Measurements from ENCODE around the gene ZNF628. TPM values are rescaled to one million over a fixed set of nuclear protein-coding genes. Genes with fewer than 3 reads are reported as not detected.

Gene ZNF628
- total RNA-seq, 1 experiment from 2014 or later = 16.7 TPM

DNA sequence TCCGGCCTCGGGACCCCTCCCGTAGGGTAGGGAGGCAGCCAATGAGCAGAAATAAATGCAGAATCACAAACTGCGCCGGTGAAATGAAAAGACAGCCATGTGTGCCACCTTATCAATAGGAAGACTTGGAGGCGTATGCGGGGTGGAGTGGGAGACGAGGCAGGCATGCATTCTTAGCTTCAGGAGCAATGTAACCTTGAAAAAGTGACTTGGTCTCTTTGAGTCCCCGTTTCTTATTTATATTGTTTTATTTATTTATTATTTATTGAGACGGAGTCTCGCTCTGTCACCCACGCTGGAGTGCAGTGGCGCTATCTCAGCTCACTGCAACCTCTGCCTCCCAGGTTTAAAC, 27.8 kb downstream of the ZNF628 start:
- ChIA-PET CTCF (interaction anchor here (0.7 to 1.5 kb wide), 11 partner anchors 9 to 623 kb away, joined by 3 to 9 read pairs (median 4); partner anchors contain the start of genes ISOC2, NAT14 and ZNF628), POLR2A (ENCODE audit: low non-redundant PET) (interaction anchor here (0.6 kb wide), 2 partner anchors 35 to 90 kb away, joined by 6 to 13 read pairs; no protein-coding TSS in a partner anchor)
- no peak overlapping the region for H3K27ac ChIP-seq (ENCODE audit: low read depth, low read length, poor library complexity, severe bottlenecking)
- TF ChIP-seq, protein P1, sequence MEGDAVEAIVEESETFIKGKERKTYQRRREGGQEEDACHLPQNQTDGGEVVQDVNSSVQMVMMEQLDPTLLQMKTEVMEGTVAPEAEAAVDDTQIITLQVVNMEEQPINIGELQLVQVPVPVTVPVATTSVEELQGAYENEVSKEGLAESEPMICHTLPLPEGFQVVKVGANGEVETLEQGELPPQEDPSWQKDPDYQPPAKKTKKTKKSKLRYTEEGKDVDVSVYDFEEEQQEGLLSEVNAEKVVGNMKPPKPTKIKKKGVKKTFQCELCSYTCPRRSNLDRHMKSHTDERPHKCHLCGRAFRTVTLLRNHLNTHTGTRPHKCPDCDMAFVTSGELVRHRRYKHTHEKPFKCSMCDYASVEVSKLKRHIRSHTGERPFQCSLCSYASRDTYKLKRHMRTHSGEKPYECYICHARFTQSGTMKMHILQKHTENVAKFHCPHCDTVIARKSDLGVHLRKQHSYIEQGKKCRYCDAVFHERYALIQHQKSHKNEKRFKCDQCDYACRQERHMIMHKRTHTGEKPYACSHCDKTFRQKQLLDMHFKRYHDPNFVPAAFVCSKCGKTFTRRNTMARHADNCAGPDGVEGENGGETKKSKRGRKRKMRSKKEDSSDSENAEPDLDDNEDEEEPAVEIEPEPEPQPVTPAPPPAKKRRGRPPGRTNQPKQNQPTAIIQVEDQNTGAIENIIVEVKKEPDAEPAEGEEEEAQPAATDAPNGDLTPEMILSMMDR (conservative IDR thresholded peaks at IDR 0.05; ENCODE audit: low read depth, low read length) = no peak; the same call in 1 of the 2 replicates
- no peak for TF ChIP-seq EZH2 (IDR thresholded peaks at IDR 0.05; ENCODE audit: borderline replicate concordance, low read depth, low read length, poor library complexity, severe bottlenecking)
- no peaks in the 10 kb centered on the region for H3K36me3 ChIP-seq (ENCODE audit: insufficient read depth, low read length, poor library complexity, severe bottlenecking)
- H3K9me3 ChIP-seq (ENCODE audit: low read depth, low read length, poor library complexity, severe bottlenecking) = no peaks in the 10 kb centered on the region
- intact Hi-C loops (cut with micrococcal nuclease; ENCODE audit: unreplicated experiment) = loop anchor here (5.0 kb wide), 1 partner anchor 37 kb away; no protein-coding TSS in a partner anchor
- no peaks in the 10 kb centered on the region for H3K4me1 ChIP-seq (ENCODE audit: insufficient read depth, low read length, poor library complexity, severe bottlenecking)
- H3K4me3 ChIP-seq (ENCODE audit: low read depth, low read length, poor library complexity, severe bottlenecking) = no peak overlapping the region
- no peak for DNase-seq (ENCODE audit: low spot score)
- BruUV-seq (replicated peaks) = no TSS peak
- no peaks in the 10 kb centered on the region for H3K27me3 ChIP-seq (replicated peaks; ENCODE audit: insufficient read depth, low read depth, low read length, poor library complexity)

DNA sequence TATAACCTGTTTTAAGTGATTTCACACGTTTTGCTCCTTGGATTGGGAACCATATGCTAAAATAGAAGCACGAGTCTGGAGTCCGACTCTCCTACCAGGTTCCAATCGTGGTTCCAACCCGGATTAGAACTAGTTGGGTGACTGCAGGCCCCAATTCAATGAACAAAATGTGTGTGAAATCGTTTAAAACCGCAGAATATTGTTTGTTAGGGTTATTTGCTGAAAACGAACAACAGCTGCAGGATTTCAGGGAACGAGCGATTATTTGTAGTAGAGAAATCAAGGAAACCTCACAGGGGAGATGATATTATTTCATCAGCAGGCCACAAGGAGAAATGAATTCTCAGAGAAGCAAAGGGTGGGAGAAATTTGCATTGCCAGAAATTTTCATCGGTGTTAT, 28.6 kb downstream of the ZNF628 start:
- Histone ChIP-seq H3K36me3 (ENCODE audit: insufficient read depth, low read length, poor library complexity, severe bottlenecking) (no peaks in the 10 kb centered on the region), H3K4me1 (ENCODE audit: insufficient read depth, low read length, poor library complexity, severe bottlenecking) (no peaks in the 10 kb centered on the region), H3K27ac (ENCODE audit: low read depth, low read length, poor library complexity, severe bottlenecking) (no peak overlapping the region), H3K4me3 (ENCODE audit: low read depth, low read length, poor library complexity, severe bottlenecking) (no peak overlapping the region), H3K9me3 (ENCODE audit: low read depth, low read length, poor library complexity, severe bottlenecking) (no peaks in the 10 kb centered on the region), H3K27me3 (replicated peaks; ENCODE audit: insufficient read depth, low read depth, low read length, poor library complexity) (no peaks in the 10 kb centered on the region)
- CTCF ChIA-PET = interaction anchor here (1.5 kb wide), 1 partner anchor 364 kb away, joined by 9 read pairs; no protein-coding TSS in a partner anchor
- no TSS peak for BruUV-seq (replicated peaks)
- POLR2A ChIA-PET (ENCODE audit: low non-redundant PET) = no interaction called here
- TF ChIP-seq EZH2 (IDR thresholded peaks at IDR 0.05; ENCODE audit: borderline replicate concordance, low read depth, low read length, poor library complexity, severe bottlenecking) = no peak
- TF ChIP-seq, protein P1 (conservative IDR thresholded peaks at IDR 0.05; ENCODE audit: low read depth, low read length) = no peak
- intact Hi-C loops (cut with micrococcal nuclease; ENCODE audit: unreplicated experiment) = loop anchor here (5.0 kb wide), 1 partner anchor 38 kb away; no protein-coding TSS in a partner anchor
- no peak for DNase-seq (ENCODE audit: low spot score)

DNA sequence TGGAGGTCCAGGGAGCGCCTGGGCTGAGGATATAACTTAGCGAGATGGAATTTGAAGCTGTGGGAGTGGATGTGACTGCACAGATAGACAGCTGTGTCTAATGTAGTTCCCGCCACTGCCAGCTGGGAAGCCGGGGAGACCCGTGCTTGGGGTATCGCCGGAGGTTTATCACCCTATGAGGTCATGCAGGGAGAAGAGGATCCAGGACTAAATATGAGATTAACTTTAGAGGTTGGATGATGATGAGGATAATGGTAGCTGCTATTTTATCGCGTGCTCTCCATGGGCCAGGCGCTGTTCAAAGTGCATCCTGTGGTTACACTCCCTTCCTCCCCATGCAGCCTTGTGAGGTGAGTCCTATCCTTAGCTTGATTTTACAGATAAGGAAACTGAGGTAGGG, 31.7 kb downstream of the ZNF628 start:
- no peaks in the 10 kb centered on the region for H3K9me3 ChIP-seq (ENCODE audit: low read depth, low read length, poor library complexity, severe bottlenecking)
- no peaks in the 10 kb centered on the region for H3K4me1 ChIP-seq (ENCODE audit: insufficient read depth, low read length, poor library complexity, severe bottlenecking)
- no peaks in the 10 kb centered on the region for H3K27me3 ChIP-seq (replicated peaks; ENCODE audit: insufficient read depth, low read depth, low read length, poor library complexity)
- no peak overlapping the region for H3K27ac ChIP-seq (ENCODE audit: low read depth, low read length, poor library complexity, severe bottlenecking)
- DNase-seq (ENCODE audit: low spot score) = no peak
- intact Hi-C loops (cut with micrococcal nuclease; ENCODE audit: unreplicated experiment) = no loop called here
- TF ChIP-seq EZH2 (IDR thresholded peaks at IDR 0.05; ENCODE audit: borderline replicate concordance, low read depth, low read length, poor library complexity, severe bottlenecking) = no peak
- TF ChIP-seq, protein P1 (conservative IDR thresholded peaks at IDR 0.05; ENCODE audit: low read depth, low read length) = no peak
- BruUV-seq (replicated peaks) = no TSS peak
- ChIA-PET CTCF (no interaction called here), POLR2A (ENCODE audit: low non-redundant PET) (no interaction called here)
- H3K4me3 ChIP-seq (ENCODE audit: low read depth, low read length, poor library complexity, severe bottlenecking) = no peak overlapping the region
- H3K36me3 ChIP-seq (ENCODE audit: insufficient read depth, low read length, poor library complexity, severe bottlenecking) = no peaks in the 10 kb centered on the region

Measured in A673 (cell line).